NCI-H128 (cell line): Measurements from ENCODE around the gene CCDC6.
"Not testable (repeated sequence)": the region's sequence is repeated elsewhere in the genome, so short reads cannot be mapped to it uniquely, and the experiment has no call there.

ENCODE experiments used
- DNase-seq: peaks from one replicate; lab custom pipeline; 2025; ENCODE audit not compliant: unreplicated experiment; lab: John Stamatoyannopoulos, UW

CCDC6 gene

DNA sequence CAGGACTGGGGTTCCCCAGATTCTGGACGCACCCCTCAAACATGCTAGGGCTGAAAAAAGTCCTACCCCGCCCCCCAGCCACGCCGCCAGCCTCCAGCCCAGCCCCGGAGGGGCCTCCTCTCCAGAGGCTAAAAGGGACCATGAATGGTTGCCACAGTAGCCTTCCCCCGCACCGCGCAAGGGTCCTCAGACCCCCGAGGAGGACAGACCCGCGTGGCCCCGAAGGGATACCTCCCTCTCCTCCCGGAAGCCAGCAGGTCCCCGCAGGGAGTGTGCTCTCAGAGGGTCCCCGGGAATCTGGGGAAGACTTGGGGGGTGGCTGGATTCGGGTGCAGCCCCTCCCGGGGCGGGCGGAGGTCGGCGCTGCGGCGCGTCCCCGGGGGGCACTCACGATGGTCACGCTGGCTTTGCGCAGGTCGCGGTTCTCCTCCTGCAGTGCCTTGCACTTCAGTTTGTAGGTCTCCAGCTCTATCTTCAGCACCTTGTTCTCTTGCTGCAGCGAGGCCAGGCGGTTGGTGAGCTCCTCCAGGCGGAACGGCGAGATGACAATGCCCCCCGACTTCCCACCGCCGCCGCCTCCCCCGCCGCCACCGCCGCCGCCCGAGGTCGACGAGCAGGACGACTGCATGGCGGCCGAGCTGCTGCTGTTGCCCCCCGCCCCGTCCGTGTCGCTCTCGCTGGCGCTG lies 482 bp downstream of the CCDC6 start:
- DNase-seq, result no peak

GRCh38 chr10:59905066-59905730 lies 1.2 kb downstream of the CCDC6 start:
- no peak for DNase-seq

- no peak for DNase-seq
Observed at GRCh38 chr10:59904426-59905065, 1.8 kb downstream of the CCDC6 start.

DNA sequence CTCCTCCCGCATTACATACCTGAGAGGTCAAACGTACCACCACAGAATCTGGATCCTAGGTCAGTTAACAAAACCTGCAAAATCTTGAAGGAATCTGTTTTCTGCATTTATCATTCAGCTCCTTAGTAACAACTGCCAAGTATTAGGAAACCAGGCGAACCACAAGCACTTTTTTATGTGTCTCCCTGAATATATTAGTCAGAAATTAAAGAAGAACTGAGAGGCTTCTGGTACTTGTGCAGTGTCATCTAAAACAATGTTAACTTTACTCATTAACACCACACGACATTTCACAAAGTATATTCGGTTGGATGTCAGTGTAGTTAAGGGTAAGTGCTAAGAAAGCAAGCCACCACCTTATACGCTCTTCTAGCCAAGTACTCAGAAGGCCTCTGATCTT lies 2.5 kb downstream of the CCDC6 start:
- no peak for DNase-seq

- DNase-seq, result no peak
Observed at GRCh38 chr10:59902016-59902415, 4.3 kb downstream of the CCDC6 start.

DNA sequence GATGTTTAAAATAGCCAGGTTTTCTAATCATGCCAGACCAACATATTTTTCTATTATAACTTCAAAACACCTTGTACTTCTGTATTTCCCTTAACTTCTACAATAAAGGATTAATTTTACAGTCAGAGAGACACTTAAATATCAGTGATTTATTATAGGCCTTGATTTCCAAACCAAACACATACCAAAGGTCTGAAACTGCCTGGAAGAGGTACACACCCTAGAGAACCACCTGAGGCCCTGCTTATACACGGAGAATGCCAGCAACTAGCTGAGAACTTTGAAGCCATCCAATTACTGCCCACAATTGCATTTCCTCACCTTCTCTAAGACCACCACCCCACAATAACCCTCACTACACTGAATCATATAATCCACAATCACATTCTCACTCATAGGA lies 4.9 kb downstream of the CCDC6 start:
- no peak for DNase-seq

DNA sequence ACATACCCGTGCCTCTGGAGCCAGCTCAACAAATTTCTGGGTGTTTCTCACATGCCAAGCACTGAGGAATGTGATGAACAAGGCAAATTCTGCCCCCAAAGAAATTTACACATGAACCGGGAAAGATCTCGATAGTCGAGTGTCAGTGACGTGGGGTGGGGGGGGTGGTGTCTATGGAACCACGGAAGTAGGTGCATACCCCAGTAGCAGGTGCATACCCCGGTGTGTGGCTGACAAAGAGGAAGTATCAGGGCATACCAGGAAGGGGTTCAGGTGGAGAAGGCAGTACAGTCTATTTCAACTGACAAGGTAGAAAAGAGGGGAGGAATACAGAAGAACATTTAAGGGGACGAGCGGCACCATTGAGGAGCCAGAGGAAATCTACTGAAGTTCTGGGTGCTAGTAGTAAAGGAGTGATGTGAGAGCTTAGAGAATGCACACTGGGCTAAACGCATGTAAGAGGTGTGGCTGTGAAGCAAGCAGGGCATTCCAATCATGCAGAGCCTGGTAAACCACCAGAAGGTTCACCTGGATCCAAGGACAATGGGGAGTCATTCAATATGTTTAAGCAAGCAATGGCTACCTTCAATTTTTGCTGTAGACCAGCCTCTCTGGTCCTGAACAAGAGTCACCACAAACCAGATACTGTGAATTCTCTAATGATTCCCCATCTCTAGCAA lies 6.2 kb downstream of the CCDC6 start:
- DNase-seq, result no peak

DNA sequence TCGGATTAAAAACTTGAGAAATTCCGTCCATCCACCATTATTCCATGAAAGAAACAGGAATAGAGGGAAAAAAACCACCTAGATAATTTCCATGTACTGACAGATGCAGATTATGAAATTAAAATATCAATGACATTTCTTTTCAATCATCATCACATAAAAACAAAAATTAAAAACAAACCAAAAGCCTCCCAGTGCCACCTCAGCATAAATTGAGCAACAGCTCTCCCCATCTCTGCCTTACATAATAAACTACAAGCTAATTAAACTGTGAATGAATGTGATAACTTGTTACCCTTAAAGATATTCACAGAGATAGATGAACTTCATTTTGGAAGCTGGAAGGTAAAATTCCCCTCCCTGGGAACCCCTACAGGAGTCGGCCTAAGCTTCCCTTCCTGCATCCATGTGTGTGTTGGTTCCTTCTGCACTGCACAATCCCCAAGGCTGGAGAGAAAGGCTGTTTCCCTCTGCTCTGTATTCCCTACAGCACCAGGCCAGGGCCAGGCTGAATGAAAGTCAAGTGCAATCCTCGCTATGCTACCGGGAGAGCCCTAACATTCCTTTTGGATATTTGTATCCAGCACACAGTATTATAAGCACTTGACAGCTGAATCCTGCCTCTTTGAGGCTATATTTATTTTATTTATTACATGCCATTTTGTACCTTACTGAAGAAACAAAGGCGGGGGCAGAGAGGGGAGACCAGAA lies 8.1 kb downstream of the CCDC6 start:
- DNase-seq, result no peak

DNA sequence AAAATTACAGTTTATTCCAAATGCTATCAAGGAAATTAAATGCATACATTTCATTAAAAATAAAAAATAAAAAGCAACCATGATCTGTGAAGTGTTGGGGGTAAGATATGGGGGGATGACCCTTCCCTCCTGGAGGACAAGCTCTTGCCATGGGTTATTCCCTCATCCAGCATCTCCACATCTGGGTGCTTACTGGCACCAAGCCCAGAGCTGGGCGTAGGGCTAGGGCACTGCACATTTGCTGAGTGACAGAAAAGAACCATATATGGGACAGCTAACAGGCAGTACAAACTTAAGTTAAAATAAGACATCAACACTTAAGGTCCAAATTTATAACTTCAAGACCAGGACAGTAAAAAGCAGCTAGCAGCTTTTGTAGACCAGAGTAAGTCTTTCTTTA lies 10.2 kb downstream of the CCDC6 start:
- DNase-seq, result no peak

GRCh38 chr10:59895629-59896116 lies 10.7 kb downstream of the CCDC6 start:
- DNase-seq, result no peak

GRCh38 chr10:59894114-59894513 lies 12.2 kb downstream of the CCDC6 start:
- no peak for DNase-seq

DNA sequence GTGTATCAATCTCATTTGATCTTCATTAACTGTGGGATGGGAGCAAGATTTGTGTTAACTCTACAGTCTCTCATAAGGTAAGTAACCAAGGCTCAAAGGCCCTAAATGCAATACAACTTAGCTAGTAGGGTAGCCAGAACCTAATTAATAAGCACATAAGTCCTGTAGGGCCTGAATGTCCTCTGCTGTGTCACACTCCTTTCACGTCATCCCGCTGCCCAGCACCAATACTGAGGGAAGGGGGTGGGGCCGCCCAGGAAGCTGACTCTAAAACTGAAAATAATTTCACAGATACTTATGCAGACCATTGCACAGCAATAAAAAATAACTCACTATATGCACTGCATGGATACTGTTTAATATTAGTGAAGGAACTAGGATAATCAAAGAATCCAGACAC lies 13.7 kb downstream of the CCDC6 start:
- DNase-seq, result no peak

- DNase-seq, result no peak
Observed at GRCh38 chr10:59891936-59892335, 14.4 kb downstream of the CCDC6 start.

DNA sequence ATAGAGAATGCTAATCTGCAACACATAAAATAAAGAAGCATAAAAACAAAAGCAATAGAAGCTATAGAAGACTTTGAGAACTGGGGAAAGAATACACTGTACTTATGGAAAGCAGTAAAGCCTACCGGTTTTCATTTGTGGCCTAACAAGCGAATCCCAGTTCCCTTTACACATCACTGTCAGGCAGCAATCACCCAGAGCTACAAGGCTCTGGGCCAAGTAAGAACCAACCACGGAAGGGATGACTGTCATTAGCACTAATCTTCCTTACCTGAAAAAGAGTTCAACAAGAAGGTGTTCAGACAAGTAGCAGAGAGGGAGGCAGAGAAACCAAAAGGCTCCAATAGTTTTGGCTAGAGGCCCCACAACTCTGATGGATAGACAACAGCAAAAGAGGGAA lies 15.0 kb downstream of the CCDC6 start:
- DNase-seq, result no peak

DNA sequence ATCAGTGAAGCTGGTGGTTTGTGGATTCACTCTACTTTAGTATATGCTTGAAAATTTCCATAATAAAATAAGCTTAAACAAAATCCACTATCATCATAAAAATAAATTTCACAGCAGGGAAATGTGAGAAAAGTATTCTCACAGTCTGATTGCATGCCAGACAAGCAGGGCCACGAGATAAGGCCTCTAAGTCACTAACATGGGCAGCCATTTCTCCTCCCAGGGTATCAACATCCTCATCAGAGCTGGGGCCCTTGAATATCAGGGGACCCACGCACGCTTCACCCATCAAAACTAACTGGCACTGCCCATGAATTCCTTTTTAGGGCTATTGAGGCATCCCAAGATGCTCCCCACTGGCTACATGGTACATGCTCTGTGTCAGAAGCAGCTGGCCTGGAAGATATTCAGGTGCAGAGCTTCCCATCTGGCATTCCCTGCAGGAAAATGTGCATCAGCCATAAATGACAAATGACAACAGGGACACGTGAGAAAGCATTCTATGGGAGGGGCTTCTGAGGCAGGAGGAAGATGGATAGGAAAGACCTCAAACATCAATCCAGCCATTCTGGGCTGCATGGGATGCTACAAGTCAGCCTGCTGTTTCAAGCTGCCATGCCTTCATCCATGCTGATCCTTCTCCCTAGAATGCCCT lies 17.4 kb downstream of the CCDC6 start:
- DNase-seq, result no peak

DNA sequence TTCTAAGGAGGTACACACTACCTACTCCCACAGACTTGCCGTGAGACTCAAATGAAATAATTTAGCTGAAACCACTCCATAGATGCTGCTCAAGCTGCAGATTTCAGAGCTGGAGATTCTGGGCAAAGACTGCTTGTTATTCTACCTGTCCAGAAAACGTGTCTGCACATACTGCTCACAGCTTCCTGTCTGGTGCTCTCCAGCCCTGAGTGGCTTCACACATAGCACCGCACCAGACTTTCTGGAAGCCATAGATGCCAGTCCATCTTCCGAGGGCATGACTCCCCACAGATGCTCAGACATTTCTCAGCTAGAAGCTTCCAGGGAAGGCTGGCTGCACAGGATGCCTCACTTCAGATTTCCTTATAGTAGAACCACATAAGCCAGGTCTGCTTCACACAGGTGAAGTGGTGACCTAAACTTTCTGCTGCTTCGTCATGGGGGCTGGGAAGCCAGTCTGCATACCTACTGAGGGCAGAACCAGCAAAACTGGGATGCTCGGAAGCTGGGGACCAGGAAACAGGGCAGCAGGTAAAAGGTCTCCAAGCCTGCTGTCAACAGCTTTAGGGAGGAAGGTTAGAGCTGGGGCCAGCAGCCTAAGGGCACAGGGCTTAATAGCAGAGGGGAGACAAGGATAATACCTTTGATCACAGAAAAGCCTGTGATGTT lies 18.2 kb downstream of the CCDC6 start:
- DNase-seq, result no peak

GRCh38 chr10:59887006-59887405 lies 19.4 kb downstream of the CCDC6 start:
- no peak for DNase-seq

DNA sequence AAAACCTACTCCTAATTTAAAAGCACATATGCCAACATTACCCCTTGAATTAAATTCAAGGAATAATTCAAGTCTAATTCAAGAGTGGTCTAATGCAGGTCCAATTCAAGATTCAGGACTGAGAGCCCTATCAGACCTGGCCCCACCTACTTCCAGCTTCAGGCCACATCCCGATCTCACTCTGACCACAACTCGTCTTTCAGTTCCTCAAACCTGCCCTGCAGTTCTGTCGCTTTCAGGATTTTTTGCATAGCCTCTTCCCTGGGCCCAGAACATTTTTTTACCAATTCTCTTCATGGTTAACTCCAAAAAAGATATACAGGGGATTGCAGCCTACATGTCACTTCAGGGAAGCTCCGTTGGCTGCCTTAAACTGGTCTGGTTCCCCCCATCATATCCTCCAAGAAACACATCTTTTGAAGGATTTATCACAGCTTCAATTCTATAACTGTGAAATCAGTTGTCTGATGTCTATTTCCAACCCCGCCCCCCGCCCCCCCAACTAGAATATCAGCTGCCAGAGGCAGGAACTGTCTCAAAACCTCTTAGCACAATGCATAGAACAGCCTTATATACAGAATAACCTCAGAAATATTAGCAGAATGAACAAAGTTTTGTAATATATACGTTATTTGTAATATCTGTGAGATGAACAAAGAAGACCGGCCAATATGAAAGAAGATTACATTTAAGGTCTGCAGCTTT lies 20.8 kb downstream of the CCDC6 start:
- DNase-seq, result no peak

GRCh38 chr10:59884893-59885292 lies 21.5 kb downstream of the CCDC6 start:
- DNase-seq, result not testable (repeated sequence)
